22Rv1 (cell line): ENCODE measurements around the gene TCEA2.

Experiments used
- CTCF ChIP-seq: fragments of 450-650 bp; IDR thresholded peaks from 2 replicates; pipeline ENCODE4 v1.5.1; 2017; ENCODE audit warnings: mild to moderate bottlenecking
- ZFX ChIP-seq: fragments of 450-650 bp; IDR thresholded peaks from 2 replicates; pipeline ENCODE4 v1.6.1; 2017; ENCODE audit warnings: antibody characterized with exemption, borderline replicate concordance

GRCh38 chr20:64103871-64104666 lies 41.1 kb downstream of the TCEA2 start:
- TF ChIP-seq CTCF (no peak), ZFX (no peak)
